Measurements from ENCODE around the gene TPM4. TPM values are rescaled to one million over a fixed set of nuclear protein-coding genes. Genes with fewer than 3 reads are reported as not detected.

TPM4 gene
- polyA plus RNA-seq, 1 donor from 2014 or later: 119 TPM

DNA sequence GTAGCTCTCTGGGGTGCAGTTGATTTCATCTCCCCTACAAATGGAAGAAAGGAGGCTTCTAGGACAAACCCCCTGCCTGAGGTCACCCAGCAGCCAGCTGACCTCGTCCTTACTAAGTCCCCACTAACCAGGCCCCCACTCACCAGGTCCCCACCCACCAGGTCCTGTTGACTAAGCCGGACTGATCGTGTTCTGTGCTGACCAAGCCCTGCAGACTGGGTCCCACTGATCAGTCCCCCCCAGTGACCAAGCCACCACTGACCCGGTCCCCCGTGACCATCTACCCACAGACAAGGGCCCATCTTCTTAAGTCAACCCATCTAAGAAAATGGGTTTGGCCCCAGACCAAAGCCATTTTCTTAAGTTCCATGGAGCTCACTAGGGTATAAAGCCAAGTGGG lies 36.8 kb upstream of the TPM4 start:
- no peaks in the 10 kb centered on the region for H3K9me2 ChIP-seq (ENCODE audit: insufficient read depth, low read length)
- no peak overlapping the region for H2AFZ ChIP-seq (ENCODE audit: low read depth, low read length)
- no peak overlapping the region for H3K4me2 ChIP-seq (ENCODE audit: low read length)
- TF ChIP-seq, protein P1, sequence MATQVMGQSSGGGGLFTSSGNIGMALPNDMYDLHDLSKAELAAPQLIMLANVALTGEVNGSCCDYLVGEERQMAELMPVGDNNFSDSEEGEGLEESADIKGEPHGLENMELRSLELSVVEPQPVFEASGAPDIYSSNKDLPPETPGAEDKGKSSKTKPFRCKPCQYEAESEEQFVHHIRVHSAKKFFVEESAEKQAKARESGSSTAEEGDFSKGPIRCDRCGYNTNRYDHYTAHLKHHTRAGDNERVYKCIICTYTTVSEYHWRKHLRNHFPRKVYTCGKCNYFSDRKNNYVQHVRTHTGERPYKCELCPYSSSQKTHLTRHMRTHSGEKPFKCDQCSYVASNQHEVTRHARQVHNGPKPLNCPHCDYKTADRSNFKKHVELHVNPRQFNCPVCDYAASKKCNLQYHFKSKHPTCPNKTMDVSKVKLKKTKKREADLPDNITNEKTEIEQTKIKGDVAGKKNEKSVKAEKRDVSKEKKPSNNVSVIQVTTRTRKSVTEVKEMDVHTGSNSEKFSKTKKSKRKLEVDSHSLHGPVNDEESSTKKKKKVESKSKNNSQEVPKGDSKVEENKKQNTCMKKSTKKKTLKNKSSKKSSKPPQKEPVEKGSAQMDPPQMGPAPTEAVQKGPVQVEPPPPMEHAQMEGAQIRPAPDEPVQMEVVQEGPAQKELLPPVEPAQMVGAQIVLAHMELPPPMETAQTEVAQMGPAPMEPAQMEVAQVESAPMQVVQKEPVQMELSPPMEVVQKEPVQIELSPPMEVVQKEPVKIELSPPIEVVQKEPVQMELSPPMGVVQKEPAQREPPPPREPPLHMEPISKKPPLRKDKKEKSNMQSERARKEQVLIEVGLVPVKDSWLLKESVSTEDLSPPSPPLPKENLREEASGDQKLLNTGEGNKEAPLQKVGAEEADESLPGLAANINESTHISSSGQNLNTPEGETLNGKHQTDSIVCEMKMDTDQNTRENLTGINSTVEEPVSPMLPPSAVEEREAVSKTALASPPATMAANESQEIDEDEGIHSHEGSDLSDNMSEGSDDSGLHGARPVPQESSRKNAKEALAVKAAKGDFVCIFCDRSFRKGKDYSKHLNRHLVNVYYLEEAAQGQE (IDR thresholded peaks at IDR 0.05; ENCODE audit: borderline replicate concordance): no peak
- TF ChIP-seq MXI1 (conservative IDR thresholded peaks at IDR 0.05; ENCODE audit: poor library complexity, severe bottlenecking) (no peak), EP300 (conservative IDR thresholded peaks at IDR 0.05; ENCODE audit: poor library complexity, severe bottlenecking) (no peak), TAF1 (IDR thresholded peaks at IDR 0.05; ENCODE audit: low read depth) (no peak), SMC3 (conservative IDR thresholded peaks at IDR 0.05; ENCODE audit: poor library complexity) (no peak), EZH2 (IDR thresholded peaks at IDR 0.05; ENCODE audit: borderline replicate concordance, insufficient read depth, low read length, poor library complexity, severe bottlenecking) (no peak), RAD21 (conservative IDR thresholded peaks at IDR 0.05) (no peak)
- TF ChIP-seq, protein P2, sequence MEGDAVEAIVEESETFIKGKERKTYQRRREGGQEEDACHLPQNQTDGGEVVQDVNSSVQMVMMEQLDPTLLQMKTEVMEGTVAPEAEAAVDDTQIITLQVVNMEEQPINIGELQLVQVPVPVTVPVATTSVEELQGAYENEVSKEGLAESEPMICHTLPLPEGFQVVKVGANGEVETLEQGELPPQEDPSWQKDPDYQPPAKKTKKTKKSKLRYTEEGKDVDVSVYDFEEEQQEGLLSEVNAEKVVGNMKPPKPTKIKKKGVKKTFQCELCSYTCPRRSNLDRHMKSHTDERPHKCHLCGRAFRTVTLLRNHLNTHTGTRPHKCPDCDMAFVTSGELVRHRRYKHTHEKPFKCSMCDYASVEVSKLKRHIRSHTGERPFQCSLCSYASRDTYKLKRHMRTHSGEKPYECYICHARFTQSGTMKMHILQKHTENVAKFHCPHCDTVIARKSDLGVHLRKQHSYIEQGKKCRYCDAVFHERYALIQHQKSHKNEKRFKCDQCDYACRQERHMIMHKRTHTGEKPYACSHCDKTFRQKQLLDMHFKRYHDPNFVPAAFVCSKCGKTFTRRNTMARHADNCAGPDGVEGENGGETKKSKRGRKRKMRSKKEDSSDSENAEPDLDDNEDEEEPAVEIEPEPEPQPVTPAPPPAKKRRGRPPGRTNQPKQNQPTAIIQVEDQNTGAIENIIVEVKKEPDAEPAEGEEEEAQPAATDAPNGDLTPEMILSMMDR (IDR thresholded peaks at IDR 0.05; ENCODE audit: poor library complexity, severe bottlenecking): no peak
- no peaks in the 10 kb centered on the region for H4K20me1 ChIP-seq (ENCODE audit: insufficient read depth)
- no peak overlapping the region for H3K4me3 ChIP-seq (ENCODE audit: low read length)
- no peak overlapping the region for H3K9ac ChIP-seq (ENCODE audit: low read length)
- H3K79me2 ChIP-seq (replicated peaks; ENCODE audit: insufficient read depth, low read length): no peaks in the 10 kb centered on the region
- H3F3A ChIP-seq (ENCODE audit: insufficient read depth, low read length, poor library complexity, severe bottlenecking): no peaks in the 10 kb centered on the region
- H3K27me3 ChIP-seq (ENCODE audit: insufficient read depth, low read depth, low read length): no peaks in the 10 kb centered on the region
- no peaks in the 10 kb centered on the region for H3K36me3 ChIP-seq (ENCODE audit: insufficient read depth, low read length)
- no peak overlapping the region for H3K27ac ChIP-seq (ENCODE audit: low read length)
- no peaks in the 10 kb centered on the region for H3K9me3 ChIP-seq (ENCODE audit: low read length)

DNA sequence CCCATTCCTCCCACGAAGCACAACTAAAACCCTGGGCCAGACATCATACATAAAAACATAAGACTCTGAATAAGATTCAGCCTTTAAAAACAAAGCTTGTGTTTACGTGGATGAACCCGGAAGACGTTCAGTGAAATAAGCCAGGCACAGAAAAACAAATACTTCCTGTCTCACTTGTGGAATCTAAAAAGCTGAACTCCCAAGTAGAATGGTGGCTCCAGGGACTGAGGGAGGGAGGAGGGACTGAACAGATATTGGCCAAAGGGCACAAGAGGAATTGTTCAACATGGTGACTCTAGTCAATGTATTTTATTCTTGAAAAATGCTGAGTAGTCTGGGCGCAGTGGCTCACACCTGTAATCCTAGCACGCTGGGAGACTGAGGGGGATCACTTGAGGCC lies 35.7 kb upstream of the TPM4 start:
- no peaks in the 10 kb centered on the region for H3K9me3 ChIP-seq (ENCODE audit: low read length)
- H3K27ac ChIP-seq (ENCODE audit: low read length): no peak overlapping the region
- no peak overlapping the region for H2AFZ ChIP-seq (ENCODE audit: low read depth, low read length)
- no peak overlapping the region for H3K4me2 ChIP-seq (ENCODE audit: low read length)
- no peaks in the 10 kb centered on the region for H3K27me3 ChIP-seq (ENCODE audit: insufficient read depth, low read depth, low read length)
- no peaks in the 10 kb centered on the region for H3F3A ChIP-seq (ENCODE audit: insufficient read depth, low read length, poor library complexity, severe bottlenecking)
- no peaks in the 10 kb centered on the region for H3K9me2 ChIP-seq (ENCODE audit: insufficient read depth, low read length)
- H3K9ac ChIP-seq (ENCODE audit: low read length): no peak overlapping the region
- no peaks in the 10 kb centered on the region for H4K20me1 ChIP-seq (ENCODE audit: insufficient read depth)
- no peaks in the 10 kb centered on the region for H3K36me3 ChIP-seq (ENCODE audit: insufficient read depth, low read length)
- no peak overlapping the region for H3K4me3 ChIP-seq (ENCODE audit: low read length)
- TF ChIP-seq EZH2 (IDR thresholded peaks at IDR 0.05; ENCODE audit: borderline replicate concordance, insufficient read depth, low read length, poor library complexity, severe bottlenecking) (no peak), EP300 (conservative IDR thresholded peaks at IDR 0.05; ENCODE audit: poor library complexity, severe bottlenecking) (no peak), MXI1 (conservative IDR thresholded peaks at IDR 0.05; ENCODE audit: poor library complexity, severe bottlenecking) (no peak), POLR2AphosphoS5 (IDR thresholded peaks at IDR 0.05) (no peak), TAF1 (IDR thresholded peaks at IDR 0.05; ENCODE audit: low read depth) (no peak), SMC3 (conservative IDR thresholded peaks at IDR 0.05; ENCODE audit: poor library complexity) (no peak), RAD21 (conservative IDR thresholded peaks at IDR 0.05) (no peak)
- TF ChIP-seq, protein P2 (IDR thresholded peaks at IDR 0.05; ENCODE audit: poor library complexity, severe bottlenecking): no peak
- TF ChIP-seq, protein P1 (IDR thresholded peaks at IDR 0.05; ENCODE audit: borderline replicate concordance): no peak
- no peaks in the 10 kb centered on the region for H3K79me2 ChIP-seq (replicated peaks; ENCODE audit: insufficient read depth, low read length)
